Activated CD4-positive, CD25-positive, alpha-beta regulatory T cell treated with anti-CD3 and anti-CD28 coated beads, Interleukin-2, amount 50 U/mL, for 24 hours (primary cell): ENCODE data around the gene UBE4B.
"Not testable (repeated sequence)": the region's sequence is repeated elsewhere in the genome, so short reads cannot be mapped to it uniquely, and the experiment has no call there.

Experiments used
- ATAC-seq, 2 donors: fragments of 150-1000 bp; cut with Tn5 transposase; one replicate each; pipeline ENCODE4 v1.10.0; 2021; ENCODE audit warnings: mild to moderate bottlenecking in 1 of 2, moderate library complexity in 1 of 2

Gene UBE4B

GRCh38 chr1:10032590-10033358 lies at the start of gene UBE4B:
UBE4B (plus strand) TSS chr1:10032958; CDS start chr1:10033671, 713 bp downstream.
- ATAC-seq = peak; percentile 92 to 96

DNA sequence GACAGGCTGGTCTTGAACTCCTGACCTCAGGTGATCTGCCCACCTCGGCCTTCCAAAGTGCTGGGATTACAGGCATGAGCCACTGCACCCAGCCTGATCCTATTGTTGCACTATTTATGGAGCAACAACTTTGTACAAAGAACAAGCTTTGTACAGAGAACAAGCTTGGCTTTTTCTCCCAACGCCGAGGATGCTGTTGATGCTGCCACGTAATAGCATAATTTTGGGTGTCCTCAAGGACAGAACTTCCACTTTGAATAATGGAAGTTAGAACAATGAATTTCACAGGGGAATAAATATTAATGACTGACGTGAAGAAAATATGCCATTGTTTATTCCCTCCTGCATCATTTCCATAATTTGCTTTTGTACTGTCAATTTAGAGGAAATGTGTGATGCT lies 48.5 kb upstream of the UBE4B start:
- no peak for ATAC-seq

GRCh38 chr1:9985001-9985400 lies 47.8 kb upstream of the UBE4B start:
- ATAC-seq = no peak

DNA sequence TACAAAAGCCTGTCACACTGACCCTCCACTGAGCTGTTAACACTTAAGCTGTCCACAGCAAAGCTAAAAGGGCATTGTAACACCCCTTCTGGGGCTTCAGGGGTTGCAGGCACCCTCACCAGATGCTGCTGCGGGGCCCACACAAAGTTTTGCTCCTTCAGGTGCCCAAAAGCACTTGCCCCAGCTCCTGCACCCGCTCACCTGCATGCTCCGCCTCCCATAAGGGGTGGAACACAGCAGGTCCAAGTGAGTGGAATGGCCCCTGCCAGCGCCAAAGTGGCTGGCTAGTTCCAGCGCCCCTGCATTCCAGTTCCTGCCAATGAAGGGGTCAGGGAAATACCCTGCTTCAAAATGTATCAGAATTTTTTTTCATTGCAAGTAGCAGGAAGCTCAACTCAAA lies 43.0 kb upstream of the UBE4B start:
- ATAC-seq = no peak

DNA sequence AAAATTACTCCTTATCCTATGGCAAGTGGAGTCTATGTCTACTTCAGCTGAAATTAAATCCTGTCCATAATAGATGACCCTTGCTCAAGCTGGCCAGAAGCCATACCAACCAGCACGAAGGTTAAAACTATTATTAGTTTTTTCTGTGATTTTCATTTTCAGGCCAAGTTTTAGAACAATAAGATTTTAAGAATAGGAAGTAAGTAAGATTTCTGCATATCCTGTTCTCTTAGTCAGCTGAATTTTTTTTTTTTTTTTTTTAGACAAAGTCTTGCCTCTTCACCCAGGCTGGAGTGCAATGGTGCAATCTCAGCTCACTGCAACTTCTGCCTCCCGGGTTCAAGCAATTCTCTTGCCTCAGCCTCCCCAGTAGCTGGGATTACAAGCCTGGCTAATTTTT lies 41.8 kb upstream of the UBE4B start:
- no peak for ATAC-seq

DNA sequence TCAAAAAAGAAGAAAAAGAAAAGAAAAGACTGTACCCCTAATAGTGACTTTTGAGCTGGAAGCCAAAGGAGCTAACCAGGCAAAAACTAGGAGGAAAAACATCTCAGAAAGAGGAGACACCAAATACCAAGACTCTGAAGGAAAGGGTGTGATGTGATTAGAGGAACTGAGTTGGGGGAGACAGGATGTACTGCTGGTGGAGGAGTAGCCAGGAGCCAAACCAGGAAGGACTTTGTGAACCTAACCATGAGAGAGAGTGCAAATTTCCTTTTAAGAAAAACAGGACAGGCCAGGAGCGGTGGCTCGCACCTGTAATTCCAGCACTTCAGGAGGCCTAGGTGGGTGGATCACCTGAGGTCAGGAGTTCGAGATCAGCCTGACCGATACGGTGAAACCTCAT lies 39.8 kb upstream of the UBE4B start:
- ATAC-seq = no peak

DNA sequence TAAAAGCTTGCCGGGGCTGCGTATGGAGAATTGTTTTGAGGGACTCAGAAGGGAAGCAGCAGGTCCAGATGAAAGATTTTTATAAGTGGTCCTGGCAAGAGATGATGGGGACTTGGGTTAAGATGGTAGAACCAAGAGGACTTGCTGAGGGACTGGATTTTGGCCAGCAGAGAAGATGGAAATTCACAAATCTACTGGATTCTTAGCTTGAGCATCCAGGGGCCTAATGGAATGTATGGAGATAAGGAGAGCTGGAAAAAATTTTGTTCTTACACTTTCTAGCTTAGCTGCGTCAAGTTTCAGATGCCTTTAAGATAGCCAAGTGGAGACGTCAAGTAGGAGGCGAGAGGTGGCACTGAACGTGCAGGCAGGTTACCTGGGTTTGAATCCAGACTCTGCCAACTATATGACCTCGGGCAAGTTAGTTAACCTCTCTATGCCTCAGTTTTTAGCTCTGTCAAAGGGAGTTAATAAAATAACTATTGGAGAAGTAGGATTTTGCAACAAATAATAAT lies 39.1 kb upstream of the UBE4B start:
- ATAC-seq = no peak

GRCh38 chr1:9996624-9997582 lies 35.9 kb upstream of the UBE4B start, which contains the start of gene RBP7:
RBP7 (plus strand) TSS chr1:9997228; CDS start chr1:9997259, 31 bp downstream.
- ATAC-seq = peak in 1 of 2 donors; percentile 51

GRCh38 chr1:10001016-10001665 lies 31.6 kb upstream of the UBE4B start:
- no peak for ATAC-seq

- not testable (repeated sequence) for ATAC-seq
Measured at GRCh38 chr1:10005248-10005647, 27.5 kb upstream of the UBE4B start.

DNA sequence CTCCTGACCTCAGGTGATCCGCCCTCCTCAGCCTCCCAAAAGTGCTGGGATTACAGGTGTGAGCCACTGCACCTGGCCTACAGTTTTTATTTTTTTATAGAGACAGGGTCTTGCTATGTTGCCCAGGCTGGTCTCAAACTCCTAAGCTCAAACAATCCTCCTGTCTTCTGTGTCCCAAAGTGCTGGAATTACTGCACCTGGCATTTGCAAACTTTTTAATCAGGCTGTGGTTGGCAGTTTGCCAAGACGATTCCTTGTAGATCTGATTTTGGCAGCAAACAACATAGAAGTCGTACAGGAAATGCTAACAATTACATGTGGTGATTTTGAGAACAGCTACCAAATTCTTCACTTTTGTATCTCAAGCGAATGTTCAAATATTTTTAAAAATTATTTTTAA lies 25.6 kb upstream of the UBE4B start:
- ATAC-seq = no peak

DNA sequence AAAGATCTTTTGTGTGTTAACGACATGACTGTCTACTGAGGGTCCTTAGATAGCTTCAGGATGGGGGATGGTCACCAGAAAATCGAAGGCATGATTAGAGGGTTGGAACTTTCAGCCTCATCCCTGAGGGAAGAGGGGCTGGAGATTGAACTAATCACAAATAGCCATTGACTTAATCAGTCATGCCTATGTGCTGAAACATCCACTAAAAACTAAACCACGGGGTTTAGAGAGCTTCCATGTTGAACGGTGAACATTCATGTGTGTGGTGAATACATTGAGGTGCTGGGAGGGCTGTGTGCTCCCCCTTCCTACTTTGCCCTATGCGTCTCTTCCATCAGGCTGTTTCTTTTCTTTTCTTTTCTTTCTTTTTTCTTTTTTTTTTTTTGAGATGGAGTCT lies 18.7 kb upstream of the UBE4B start:
- ATAC-seq = no peak

- ATAC-seq = no peak
Measured at GRCh38 chr1:10019561-10019960, 13.2 kb upstream of the UBE4B start.

GRCh38 chr1:10020086-10020485 lies 12.7 kb upstream of the UBE4B start:
- ATAC-seq = no peak

DNA sequence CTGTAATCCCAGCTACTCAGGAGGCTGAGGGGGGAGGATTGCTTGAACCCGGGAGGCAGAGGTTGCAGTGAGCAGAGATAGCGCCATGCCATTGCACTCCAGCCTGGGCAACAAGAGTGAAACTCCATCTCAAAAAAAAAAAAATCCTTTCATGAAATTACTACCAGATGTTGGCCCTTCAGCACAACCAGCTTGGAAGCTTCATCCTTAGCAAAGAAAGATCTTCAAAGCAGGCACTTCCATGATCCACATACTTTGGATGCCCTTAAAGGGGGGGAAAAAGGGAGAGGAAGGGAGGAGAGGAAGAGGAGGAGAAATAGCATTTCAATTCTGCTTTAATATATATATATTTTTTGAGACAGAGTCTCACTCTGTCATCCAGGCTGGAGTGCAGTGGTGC lies 12.1 kb upstream of the UBE4B start:
- ATAC-seq = not testable (repeated sequence)

DNA sequence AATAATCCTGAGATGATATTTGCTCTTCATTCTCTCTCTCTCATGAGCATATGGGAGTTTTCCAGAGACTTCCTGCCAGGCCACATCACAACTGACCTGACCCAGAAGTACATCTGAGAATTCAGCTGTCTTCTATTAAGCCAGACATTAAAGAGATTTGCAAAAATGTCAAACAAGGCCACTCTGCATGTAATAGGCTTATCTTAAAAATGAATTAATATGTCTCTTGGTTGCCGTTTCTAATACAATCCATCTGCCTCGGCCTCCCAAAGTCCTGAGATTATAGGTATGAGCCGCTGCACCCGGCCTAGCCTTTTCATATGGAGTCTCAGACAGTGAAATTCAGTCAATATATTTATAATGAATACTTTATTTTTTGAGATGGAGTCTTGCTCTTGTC lies 10.8 kb upstream of the UBE4B start:
- not testable (repeated sequence) for ATAC-seq

GRCh38 chr1:10022656-10023055 lies 10.1 kb upstream of the UBE4B start:
- ATAC-seq = no peak

GRCh38 chr1:10025354-10025753 lies 7.4 kb upstream of the UBE4B start:
- no peak for ATAC-seq

DNA sequence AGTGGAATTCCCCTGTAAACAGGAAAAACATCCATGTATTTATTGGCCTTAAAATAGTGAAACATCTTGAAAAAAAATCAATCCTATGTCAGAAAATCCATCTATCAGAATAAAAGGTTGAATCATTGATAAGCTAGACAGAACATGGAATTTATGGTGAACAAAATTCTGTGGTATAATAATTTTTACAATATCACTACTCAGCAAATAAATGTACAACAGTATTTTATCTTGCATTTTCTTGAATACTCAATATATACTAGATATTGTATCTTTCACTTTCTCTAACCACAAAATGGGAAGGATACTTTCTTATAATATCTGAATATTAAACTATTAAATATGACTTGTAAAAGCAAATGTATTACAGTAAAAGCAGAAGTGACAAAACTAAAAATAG lies 5.7 kb upstream of the UBE4B start:
- ATAC-seq = no peak

- ATAC-seq = not testable (repeated sequence)
Measured at GRCh38 chr1:10028956-10029500, 3.7 kb upstream of the UBE4B start.

GRCh38 chr1:10031461-10031860 lies 1.3 kb upstream of the UBE4B start:
- ATAC-seq = no peak

DNA sequence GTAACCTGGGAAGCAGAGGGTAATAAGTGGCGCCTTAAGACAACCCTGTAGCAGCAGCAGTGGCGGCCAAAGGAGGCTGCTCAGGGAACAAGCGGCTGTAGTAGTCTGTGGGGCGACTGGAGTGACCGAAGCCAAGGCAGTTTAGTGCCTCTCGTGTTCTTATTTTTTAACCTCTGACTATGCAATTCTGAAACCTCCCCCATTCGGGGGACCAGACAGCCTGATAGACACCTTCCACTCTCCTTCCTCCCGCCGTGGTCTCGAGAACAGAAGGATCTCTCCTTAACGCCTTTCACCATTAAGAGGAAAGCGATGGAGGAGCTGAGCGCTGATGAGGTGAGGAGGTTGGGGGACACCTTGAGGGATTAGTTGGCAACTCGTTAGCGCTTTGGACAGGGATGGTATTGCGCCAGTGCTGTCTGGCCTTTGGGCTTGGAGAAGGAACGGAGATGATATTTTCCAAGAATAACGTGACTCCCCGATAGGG lies 644 bp downstream of the UBE4B start:
- ATAC-seq = peak; percentile 15 to 21
